HK-2 (cell line): Measurements from ENCODE around the gene LRFN3.
"Not testable (repeated sequence)": the region's sequence is repeated elsewhere in the genome, so short reads cannot be mapped to it uniquely, and the experiment has no call there.

Experiments
- DNase-seq: peaks from one replicate; pipeline ENCODE4 v3.0.0-alpha.2; 2018; ENCODE audit not compliant: unreplicated experiment

Gene LRFN3

DNA sequence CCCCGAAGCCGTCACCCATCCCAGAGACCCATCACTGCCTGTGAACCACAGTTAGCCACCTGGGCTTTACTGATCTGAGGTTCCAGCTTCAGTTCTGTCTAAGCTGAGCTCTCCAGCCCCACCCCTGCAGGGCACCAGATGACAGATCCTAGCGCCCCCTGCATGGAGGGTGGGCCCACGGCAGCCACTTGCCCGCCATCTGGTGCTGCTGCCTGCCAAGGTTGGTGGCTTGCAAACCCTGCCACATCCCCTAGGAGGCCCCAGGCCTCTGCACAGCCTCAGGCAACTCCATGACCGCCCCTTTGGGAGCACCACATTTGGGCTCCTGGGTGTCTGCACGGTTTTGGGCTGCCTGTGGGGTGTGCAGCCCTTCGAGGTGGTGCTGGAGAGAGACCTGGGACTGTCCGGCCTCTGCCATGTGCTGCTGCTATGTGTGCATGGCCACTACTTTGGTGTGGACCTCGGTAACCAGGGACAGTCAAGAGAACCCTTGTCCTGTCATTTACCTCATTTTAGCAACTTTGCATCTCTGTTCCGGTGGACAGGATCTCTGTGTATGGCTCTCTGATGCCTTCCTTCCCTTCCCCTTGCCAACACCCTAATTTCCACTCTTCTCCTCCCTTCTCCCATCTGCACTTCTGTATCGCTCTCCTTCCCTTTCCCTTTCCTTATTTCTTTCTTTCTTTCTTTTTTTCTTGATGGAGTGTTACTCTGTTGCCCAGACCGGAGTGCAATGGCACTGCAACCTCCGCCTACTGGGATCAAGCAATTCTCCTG is 41.5 kb downstream of the LRFN3 start:
- no peak for DNase-seq

DNA sequence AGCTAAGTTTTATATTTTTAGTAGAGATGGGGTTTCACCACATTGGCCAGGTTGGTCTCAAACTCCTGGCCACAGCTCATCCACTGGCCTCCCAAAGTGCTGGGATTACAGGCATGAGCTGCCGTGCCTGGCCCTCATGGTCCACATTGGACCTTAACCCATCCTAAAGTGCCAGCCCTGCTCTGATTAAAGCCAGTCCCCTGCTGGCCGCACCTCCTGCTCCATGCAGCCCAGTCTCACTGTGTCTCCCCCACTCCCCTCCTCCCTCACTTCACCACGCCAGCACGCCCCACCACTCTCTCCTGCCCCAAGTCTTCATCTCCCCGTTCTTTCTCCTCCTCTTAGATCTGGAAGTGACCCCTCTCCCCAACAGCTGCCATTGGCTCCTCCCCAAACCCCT is 42.1 kb downstream of the LRFN3 start:
- DNase-seq, result no peak

DNA sequence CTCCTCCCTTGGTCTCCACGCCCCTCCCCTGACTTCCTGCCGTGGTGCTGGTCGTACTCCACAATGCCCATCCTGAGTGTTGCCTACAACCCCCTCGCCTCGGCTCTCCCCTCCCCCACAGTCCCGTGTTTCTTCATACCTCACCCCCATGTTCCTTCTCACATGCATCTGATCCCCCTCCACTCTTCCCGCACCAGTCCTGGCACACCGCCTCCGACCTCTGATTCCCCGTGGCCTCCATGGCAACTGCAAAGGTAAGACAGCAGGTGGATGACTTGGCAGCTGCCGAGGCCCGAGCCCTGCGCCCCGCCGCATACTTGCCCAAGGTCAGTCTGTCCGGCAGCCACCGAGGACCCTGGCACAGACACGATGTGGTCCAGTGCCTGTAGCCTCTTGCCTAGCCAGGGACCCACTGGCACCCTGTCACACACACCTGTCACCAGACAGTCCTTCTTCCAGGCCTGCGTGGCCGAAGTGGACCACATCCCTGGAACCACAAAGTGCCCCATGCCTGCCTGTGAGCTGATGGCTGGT is 42.7 kb downstream of the LRFN3 start:
- DNase-seq, result no peak

DNA sequence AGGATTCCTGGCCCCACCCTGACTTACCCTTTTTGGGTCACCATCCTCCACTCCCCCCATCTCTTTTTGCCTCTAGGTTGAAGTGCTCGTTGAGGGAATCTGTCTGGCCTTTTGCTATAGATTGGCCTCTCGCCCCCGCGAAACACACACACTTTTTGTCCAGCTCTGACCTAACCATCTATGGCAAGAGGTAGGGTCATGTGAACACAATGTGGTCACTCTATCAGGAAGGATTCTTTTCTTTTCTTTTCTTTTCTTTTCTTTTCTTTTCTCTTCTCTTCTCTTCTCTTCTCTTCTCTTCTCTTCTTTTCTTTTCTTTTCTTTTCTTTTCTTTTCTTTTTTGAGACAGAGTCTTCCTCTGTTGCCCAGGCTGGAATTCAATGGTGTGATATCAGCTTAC is 44.8 kb downstream of the LRFN3 start:
- not testable (repeated sequence) for DNase-seq

DNA sequence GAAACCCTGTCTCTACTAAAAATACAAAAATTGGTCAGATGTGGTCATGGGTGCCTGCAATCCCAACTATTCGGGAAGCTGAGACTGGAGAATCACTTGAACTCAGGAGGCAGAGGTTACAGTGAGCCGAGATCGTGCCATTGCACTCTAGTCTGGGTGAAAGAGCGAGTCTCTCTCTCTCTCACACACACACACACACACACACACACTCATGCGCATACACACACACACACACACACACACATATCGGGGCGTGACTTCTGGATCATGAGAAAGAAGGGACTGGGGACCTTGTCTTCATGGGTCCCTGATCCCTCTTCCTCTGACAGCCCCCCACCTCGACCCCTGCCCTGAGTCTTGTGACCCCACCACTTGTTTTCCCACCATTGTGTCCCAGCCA is 47.0 kb downstream of the LRFN3 start:
- no peak for DNase-seq

DNA sequence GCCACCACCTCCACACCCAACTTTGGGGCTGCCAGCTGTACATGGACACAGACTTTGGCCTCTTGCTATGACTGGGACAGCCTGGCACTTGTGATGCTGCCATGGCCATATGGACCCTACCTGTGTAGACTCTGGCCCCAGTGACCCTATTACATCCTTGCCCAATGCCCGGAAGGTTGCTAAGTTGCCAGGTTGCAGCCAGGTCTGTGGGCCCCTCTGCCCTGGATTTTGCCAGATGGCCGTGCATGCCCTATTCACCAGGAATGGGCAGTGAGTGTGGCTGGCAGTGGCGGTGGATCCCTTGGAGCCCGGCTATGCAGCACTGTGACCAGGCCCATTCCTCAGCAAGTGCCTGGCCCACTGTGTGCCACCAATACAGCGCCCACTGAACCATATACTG is 49.9 kb downstream of the LRFN3 start:
- no peak for DNase-seq

DNA sequence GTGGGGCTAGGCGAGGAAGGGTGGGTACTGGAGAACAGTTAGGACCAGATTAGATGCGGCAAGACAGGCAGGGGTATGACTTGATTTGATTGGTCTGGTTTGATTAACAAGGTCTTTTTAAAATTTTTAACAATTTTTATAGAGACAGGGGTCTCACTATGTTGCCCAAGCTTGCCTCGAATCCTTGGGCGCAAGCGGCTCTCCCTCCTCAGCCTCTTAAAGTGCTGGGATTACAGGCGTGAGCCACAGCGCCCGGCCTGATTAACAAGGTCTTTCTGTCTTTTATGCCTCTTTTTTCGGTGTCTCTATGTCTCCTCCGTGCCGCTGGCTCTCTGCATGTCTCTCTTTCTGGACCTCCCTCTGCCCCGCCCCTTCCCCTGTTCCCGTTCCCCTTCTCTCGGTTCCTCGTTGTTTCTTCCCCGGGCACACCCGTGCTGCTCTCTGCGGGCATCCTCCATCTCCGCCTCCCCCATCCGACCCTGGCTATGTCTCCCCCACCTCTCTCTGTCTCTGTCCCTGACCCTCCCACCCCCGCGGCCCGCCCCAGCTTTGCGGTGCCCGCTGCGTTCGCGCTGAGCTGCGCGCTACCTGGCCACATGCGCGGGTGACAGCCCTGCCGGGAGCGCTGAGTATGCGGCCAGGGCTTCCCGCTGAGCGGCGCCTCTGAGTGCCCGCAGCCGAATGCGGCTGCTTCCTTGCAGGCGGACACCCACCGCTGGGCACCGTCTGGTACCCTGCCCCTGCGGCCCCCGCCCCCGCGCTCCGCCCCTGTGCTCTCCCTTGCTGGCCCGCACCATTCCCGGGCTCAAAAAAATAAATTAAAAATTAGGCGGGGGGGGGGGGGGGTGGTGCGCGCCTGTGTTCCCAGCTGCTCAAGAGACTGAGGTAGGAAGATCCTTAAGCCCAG is 50.7 kb downstream of the LRFN3 start:
- no peak for DNase-seq

DNA sequence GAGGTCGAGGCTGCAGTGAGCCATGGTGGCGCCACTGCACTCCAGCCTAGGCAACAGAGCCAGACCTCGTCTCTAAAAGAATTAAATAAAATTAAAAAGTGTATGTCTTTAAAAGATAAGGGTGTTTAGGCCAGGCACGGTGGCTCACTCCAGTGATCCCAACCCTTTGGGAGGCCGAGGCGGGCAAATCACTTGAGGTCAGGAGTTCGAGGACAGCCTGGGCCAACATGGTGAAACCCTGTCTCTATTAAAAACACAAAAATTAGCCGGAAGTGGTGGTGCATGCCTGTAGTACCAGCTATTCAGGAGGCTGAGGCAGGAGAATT is 51.4 kb downstream of the LRFN3 start:
- DNase-seq, result no peak

DNA sequence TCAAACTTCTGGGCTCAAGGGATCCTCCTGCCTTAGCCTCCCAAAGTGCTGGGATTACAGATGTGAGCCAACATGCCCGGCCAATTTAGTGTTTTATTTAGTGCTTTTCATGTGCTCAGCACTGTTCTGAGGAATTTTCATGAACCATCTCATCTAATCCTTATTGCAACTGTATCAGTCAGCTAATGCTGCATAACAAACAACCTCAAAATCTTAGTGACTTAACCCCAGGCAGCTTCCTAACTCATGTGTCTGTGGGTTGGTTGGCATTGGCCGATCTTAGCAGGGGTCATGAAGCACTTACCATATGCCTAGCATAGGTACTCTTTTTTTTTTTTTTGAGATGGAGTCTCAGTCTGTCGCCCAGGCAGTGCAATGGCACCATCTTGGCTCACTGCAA is 52.6 kb downstream of the LRFN3 start:
- DNase-seq, result no peak

DNA sequence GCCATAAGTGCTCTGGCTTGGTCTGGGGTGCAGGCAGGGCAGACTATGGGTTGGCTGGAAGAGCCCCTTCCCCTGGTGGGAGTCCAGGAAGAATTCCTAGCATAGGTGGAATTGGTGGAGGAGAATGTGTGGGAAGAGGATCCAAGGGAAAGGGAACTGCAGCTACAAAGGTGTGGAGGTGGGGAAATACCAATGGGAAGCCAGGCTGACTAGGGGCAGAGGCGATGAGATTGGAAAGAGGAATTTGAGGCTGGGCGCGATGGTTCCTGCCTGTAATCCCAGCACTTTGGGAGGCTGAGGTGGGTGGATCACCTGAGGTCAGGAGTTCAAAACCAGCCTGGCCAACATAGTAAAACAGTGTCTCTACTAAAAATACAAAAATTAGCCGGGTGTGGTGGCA is 54.0 kb downstream of the LRFN3 start:
- no peak for DNase-seq

DNA sequence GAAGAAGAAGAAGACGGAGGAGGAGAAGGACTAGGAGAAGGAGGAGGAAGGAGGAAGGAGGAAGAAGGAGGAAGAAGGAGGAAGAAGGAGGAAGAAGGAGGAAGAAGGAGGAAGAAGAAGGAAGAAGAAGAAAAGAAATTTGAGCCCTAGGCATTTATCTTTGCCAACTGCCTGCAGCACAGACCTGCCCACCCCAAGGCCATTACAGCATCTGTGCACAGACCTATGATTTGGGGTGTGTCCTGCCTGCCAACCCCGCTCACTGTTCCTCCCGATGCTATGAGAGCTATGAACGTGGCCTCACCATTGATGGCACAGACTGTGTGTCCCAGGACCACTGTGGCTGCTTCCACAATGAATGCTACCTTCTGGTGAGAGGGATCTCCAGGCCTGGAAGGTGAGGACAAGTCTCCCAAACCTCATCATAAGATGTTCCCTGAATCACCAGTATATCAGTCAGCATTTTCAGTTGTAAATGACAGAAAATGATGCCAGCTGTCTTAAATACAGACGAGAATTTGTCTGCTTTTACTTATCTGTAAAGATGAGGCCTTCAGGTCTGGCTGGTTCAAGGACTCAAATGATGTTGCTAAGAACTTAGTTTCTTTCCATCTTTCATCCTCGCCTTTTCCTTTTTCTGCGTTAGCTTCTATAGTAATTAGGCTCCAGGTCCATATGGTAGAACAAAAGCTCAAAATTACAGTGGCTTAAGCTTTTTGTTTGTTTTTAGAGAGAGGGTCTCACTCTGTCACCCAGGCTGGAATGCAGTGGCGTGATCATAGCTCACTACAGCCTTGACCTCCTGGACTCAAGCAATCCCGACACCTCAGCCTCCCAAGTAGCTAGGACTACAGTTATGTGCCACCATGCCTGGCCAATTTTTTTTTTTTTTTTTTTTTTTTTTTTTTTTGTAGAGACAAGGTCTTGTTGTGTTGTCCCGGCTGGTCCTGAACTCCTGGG is 54.9 kb downstream of the LRFN3 start:
- DNase-seq, result no peak

DNA sequence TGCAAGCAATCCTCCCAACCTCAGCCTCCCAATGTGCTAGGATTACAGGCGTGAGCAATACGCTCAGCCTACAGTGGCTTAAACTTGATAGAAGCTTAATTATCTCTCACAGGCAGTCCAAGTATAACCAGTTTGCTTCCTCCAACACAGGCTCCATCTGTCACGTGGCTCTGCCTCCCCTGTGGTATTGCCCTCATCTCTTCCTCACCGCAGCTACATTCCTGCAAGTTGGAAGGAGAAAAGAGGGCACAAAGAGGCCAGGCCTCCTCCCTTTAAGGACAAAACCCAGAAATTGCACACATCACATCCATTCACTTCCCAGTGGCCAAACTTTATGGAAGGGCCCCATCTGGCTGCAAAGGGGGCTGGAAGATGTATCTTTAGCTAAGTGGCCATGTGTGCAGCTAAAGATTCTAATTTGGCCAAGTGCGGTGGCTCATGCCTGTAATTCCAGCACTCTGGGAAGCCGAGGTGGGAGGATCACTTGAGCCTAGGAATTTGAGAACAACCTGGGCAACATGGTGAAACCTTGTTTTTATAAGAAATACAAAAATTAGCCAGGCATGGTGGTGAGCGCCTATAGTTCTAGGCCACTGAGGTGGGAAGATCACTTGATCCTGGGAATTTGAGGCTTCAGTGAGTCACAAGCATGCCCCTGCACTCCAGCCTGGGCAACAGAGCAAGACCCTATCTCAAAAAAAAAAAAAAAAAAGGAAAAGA is 55.7 kb downstream of the LRFN3 start:
- DNase-seq, result peak; percentile 59

DNA sequence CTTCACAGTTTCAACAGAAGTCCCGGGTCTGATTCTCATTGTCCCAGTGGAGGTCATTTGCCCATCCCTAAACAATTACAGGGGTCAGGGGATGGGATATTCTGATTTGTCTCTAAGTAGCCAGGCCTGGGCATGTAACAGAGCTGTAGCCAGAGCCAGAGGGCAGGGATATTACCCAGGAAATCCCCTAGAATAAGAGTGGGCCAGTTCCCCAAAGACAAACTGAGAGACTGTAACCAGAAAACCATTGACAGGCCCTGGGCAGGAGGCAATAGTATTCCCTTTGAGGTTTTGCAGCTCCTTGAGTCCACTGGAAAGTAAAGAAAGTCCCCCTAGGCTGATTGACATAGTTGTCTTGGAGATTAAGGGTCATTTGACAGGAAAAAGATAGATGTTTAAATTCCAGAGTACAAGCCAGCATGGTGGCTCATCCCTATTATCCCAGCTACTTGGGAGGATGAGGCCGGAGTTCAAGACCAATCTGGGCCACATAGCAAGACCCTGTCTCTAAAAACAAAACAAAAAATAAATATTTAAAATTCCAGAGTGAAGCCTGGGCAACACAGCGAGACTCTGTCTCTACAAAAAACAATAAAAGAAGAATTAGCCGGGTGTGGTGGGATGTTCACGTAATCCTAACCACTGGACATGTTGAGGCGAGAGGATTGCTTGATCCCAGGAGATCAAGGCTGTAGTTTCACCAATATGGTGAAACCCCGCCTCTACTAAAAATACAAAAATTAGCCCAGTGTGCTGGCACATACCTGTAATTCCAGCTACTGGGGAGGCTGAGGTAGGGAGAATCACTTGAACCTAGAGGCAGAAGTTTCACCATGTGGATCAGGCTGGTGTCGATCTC is 57.0 kb downstream of the LRFN3 start:
- no peak for DNase-seq

DNA sequence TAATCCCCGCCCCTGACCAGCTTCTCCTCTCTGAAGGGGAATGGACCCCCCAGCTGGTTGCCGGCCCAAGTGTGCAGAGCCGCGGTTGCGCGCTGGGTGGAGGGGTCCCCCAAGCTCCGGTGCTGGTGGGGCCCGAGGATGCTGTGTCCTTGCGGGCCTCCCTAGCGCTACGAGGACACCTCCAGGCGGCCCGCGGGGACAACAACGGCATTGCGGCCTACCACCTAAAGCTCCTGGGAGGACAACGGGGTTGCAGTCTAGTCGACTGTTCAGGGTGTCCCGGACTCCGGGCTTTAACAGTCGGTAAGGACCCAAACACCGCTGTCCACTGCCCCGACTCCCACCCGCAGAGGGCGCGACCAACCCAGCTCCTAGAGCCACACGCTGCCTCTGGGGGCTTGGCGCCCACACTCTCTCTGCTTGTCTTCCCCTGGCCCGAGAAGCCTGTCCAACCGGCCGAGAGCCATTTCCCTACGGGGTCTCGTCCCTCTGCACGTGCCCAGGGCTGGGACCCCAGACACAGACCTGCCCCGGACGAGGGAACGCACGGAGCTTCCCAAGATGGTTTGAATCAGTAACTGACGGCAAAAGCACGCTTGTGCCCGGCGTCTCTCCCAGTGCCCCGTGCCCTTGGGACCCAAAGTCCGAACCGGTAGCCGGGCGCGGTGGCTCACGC is 57.9 kb downstream of the LRFN3 start:
- no peak for DNase-seq
